Measurements from ENCODE around the gene ARID1A.

The ARID1A gene

DNA sequence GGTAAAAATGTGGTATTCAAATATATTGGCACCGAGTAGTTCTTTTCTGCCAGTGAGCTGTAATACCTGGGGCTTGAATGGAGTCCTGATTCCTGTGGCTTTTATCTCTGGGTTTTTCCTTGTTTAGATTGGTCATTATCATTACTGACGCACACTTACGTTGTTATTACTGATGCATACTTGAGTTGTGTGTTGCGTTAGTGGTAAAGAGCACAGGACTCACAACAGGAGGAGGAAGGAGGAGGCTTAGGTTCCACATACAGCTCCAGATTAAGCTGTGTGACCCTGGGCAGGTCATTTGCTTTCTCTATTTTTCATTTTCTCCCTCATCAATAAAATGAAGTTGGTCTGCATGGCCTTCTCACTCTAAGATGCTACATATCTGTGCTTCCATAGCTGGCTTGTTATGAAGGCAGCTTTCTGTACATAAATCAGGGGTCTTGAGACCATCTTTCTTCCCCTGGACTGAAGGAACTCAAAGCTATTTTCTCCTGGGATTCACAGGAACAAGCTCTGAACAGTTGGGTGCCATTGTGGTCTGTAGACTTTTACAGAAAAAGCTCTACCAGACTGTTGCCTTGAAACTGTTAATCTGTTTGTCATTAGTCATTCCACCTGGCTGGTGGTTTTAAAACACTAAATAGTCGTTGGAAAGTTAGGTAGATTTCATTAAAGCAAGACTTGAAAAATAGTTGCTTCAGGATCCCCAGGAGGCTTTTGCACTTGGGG lies 5.6 kb downstream of the ARID1A start:
- peak overlapping the region; percentile 98 for H3K27ac ChIP-seq
- TF ChIP-seq CTCF (conservative IDR thresholded peaks at IDR 0.05), result no peak

GRCh38 chr1:26701995-26702679 lies 6.3 kb downstream of the ARID1A start:
- TF ChIP-seq CTCF (conservative IDR thresholded peaks at IDR 0.05), result no peak
- H3K27ac ChIP-seq, result peak overlapping the region; percentile 98

GRCh38 chr1:26702680-26703038 lies 6.8 kb downstream of the ARID1A start:
- peak overlapping the region; percentile 98 for H3K27ac ChIP-seq

GRCh38 chr1:26703478-26703877 lies 7.7 kb downstream of the ARID1A start:
- TF ChIP-seq CTCF (conservative IDR thresholded peaks at IDR 0.05), result no peak
- peak overlapping the region; percentile 98; the same call in 1 of the 2 replicates for H3K27ac ChIP-seq

More at GRCh38 chr1:26702680-26703038, 6.8 kb downstream of the ARID1A start:
- no peak for TF ChIP-seq CTCF (conservative IDR thresholded peaks at IDR 0.05)

GRCh38 chr1:26704629-26705028 lies 8.8 kb downstream of the ARID1A start:
- no peak for TF ChIP-seq CTCF (conservative IDR thresholded peaks at IDR 0.05)
- H3K27ac ChIP-seq, result no peak overlapping the region

- peak overlapping the region; percentile 61; the same call in 1 of the 2 replicates for H3K27ac ChIP-seq
These were observed 9.4 kb downstream of the ARID1A start for GRCh38 chr1:26705227-26705626.

- no peak for TF ChIP-seq CTCF (conservative IDR thresholded peaks at IDR 0.05)
- H3K27ac ChIP-seq, result peak overlapping the region; percentile 61
These were observed 10.0 kb downstream of the ARID1A start for GRCh38 chr1:26705788-26706311.

DNA sequence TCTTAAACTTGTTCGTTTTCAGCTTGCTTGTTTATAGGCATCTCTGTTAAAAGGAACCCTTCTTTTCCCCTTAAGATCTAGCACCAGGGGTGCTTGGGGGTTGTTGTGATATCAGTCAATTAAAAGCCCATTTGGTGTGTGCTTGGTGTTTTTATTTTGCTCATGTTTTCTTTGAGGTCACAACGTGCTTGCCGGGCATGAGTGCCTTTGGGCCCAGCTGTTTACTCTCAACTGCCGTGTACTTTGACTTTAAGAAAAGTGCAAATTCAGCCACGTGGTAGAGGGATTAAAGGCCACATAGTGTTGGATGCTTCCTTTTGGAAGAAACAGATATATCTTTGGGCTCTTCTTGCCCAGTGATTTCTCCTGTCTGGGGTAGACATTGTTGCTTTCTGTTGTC lies 10.5 kb downstream of the ARID1A start:
- H3K27ac ChIP-seq, result peak overlapping the region; percentile 61

More for the DNA sequence above, 10.5 kb downstream of the ARID1A start:
- no peak for TF ChIP-seq CTCF (conservative IDR thresholded peaks at IDR 0.05)
